Sigmoid colon (tissue), 7 donors: ENCODE data around the gene FANCE. TPM values are rescaled to one million over a fixed set of nuclear protein-coding genes. Genes with fewer than 3 reads are reported as not detected.

Experiments
- DNase-seq: peaks from one replicate; pipeline ENCODE4 v3.0.0-alpha.2; 2019
- H3K27ac ChIP-seq, 4 donors: fragments of 200-600 bp; sonication (generic); one replicate each; pipeline ENCODE4 v1.5.1; 2016 to 2019; ENCODE audit warnings: mild to moderate bottlenecking in 1 of 4
- H3K27me3 ChIP-seq, 3 donors: fragments of 200-600 bp; sonication (generic); one replicate each; pipeline ENCODE4 v1.5.1; 2019; ENCODE audit warnings: mild to moderate bottlenecking in 1 of 3
- H3K36me3 ChIP-seq, 4 donors: fragments of 200-600 bp; sonication (generic); one replicate each; pipeline ENCODE4 v1.5.1; 2016 to 2019
- H3K4me1 ChIP-seq, 4 donors: fragments of 200-600 bp; sonication (generic); one replicate each; pipeline ENCODE4 v1.5.1; 2017 to 2019
- H3K4me3 ChIP-seq, 4 donors: fragments of 200-600 bp; sonication (generic); one replicate each; pipeline ENCODE4 v1.5.1; 2017 to 2019; ENCODE audit warnings: mild to moderate bottlenecking in 2 of 4, moderate library complexity in 1 of 4
- H3K9me3 ChIP-seq, 4 donors: fragments of 200-600 bp in 3 of 4; sonication (generic) in 3 of 4; one replicate each; pipeline versions ENCODE4 v1.5.1 to v1.6.1; 2013 to 2019
- EP300 ChIP-seq, 4 donors: sonication (generic); formaldehyde crosslinking; IDR thresholded peaks; one replicate each; pipeline ENCODE4 v1.6.1; 2017; ENCODE audit warnings: antibody characterized with exemption in 4 of 4
- POLR2A ChIP-seq, 2 donors: fragments of 450-650 bp; IDR thresholded peaks; one replicate each; pipeline ENCODE4 v1.6.1; 2016; ENCODE audit warnings: antibody characterized with exemption in 2 of 2, mild to moderate bottlenecking in 2 of 2, moderate library complexity in 2 of 2
- POLR2AphosphoS5 ChIP-seq, 4 donors: sonication (generic); formaldehyde crosslinking; IDR thresholded peaks; one replicate each; pipeline ENCODE4 v1.6.1; 2017; ENCODE audit warnings: antibody characterized with exemption in 4 of 4
- WGBS, 2 donors: extraction: QIAGEN DNeasy Blood & Tissue Kit; methylation state at CpG; one replicate each; pipeline ENCODE4 v1.1.7; 2013; 5-methylcytosine and 5-hydroxymethylcytosine counted together
- intact Hi-C: fragments of 100-400 bp; cut with DNase I; formaldehyde crosslinking; loops from one replicate; pipeline ENCODE4 v1.15.1; 2023
- polyA plus RNA-seq, 3 donors: library from polyadenylated mRNA; stranded (reverse); fragments of 200-250 nt; gene quantifications; one replicate each; pipeline ENCODE4 v1.2.3, GENCODE V29; 2013
- total RNA-seq, 4 donors: library from RNA; depleted of rRNA; stranded (reverse); fragments of >200 nt; gene quantifications; one replicate each; pipeline ENCODE4 v1.1.0, GENCODE V29; 2016
- TF ChIP-seq, protein P1 (sequence below), 4 experiments: fragments of 450-650 bp in 3 of 4; fragments of 200-600 bp in 1 of 4; IDR thresholded peaks; one replicate each; pipeline ENCODE4 v1.5.1; 2016 to 2019; ENCODE audit warnings: antibody characterized with exemption in 4 of 4, mild to moderate bottlenecking in 3 of 4, moderate library complexity in 2 of 4
- donor health status: healthy with polysubstance abuse.
- donor health status: Bipolar disorder and iron deficiency.
- donor health status: healthy.

Gene FANCE
- total and polyA plus RNA-seq, 7 donors = 2.4 to 5.2 (median 3.6) TPM

GRCh38 chr6:35409245-35409644 lies 42.9 kb upstream of the FANCE start:
- Histone ChIP-seq H3K36me3 (peaks cover 0 to 27% (median 10%) of the 10 kb centered on the region in 4 donors), H3K27ac (no peak overlapping the region), H3K9me3 (no peaks in the 10 kb centered on the region), H3K4me1 (peaks cover 0 to under 1% (median under 1%) of the 10 kb centered on the region in 4 donors), H3K4me3 (no peak overlapping the region), H3K27me3 (no peaks in the 10 kb centered on the region)
- intact Hi-C loops = no loop called here
- 90 to 93% methylated on average over 5 of the region's 5 CpGs for WGBS, 2 donors
- TF ChIP-seq POLR2AphosphoS5 (IDR thresholded peaks at IDR 0.05) (no peak), EP300 (IDR thresholded peaks at IDR 0.05) (no peak), POLR2A (IDR thresholded peaks at IDR 0.05) (no peak)
- TF ChIP-seq, protein P1, sequence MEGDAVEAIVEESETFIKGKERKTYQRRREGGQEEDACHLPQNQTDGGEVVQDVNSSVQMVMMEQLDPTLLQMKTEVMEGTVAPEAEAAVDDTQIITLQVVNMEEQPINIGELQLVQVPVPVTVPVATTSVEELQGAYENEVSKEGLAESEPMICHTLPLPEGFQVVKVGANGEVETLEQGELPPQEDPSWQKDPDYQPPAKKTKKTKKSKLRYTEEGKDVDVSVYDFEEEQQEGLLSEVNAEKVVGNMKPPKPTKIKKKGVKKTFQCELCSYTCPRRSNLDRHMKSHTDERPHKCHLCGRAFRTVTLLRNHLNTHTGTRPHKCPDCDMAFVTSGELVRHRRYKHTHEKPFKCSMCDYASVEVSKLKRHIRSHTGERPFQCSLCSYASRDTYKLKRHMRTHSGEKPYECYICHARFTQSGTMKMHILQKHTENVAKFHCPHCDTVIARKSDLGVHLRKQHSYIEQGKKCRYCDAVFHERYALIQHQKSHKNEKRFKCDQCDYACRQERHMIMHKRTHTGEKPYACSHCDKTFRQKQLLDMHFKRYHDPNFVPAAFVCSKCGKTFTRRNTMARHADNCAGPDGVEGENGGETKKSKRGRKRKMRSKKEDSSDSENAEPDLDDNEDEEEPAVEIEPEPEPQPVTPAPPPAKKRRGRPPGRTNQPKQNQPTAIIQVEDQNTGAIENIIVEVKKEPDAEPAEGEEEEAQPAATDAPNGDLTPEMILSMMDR (IDR thresholded peaks at IDR 0.05) = no peak
- no peak for DNase-seq

DNA sequence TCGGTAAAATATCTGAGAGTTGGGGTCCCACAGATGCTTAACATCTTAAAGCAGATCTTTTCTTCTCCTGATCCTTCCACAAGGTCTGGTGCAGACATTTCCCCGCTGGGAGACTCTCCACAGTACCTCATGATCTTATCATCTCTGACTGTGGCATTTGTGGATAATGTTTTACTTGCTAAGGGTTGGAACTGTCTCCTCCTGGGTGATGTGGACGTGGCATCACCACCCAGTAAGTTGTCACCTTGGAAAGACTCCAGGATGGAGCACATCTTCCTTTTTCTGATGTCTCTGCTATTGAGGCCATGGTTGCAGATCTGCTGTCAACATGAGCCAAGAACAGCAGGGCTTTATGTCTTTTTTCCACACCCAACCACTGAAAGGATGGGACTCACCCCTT lies 42.0 kb upstream of the FANCE start:
- H3K4me3 ChIP-seq = no peak overlapping the region
- no peaks in the 10 kb centered on the region for H3K9me3 ChIP-seq
- H3K27me3 ChIP-seq = no peaks in the 10 kb centered on the region
- H3K4me1 ChIP-seq = peaks cover 0 to 9% (median 9%) of the 10 kb centered on the region in 4 donors
- no peak for TF ChIP-seq POLR2A (IDR thresholded peaks at IDR 0.05)
- no peak for TF ChIP-seq EP300 (IDR thresholded peaks at IDR 0.05)
- no peak for TF ChIP-seq POLR2AphosphoS5 (IDR thresholded peaks at IDR 0.05)
- TF ChIP-seq, protein P1 (IDR thresholded peaks at IDR 0.05) = no peak
- H3K27ac ChIP-seq = no peak overlapping the region
- peaks cover 0 to 31% (median 10%) of the 10 kb centered on the region in 4 donors for H3K36me3 ChIP-seq
- DNase-seq = no peak
- intact Hi-C loops = no loop called here
- WGBS, 2 donors = 65 to 66% methylated on average over 3 of the region's 3 CpGs

GRCh38 chr6:35411066-35411465 lies 41.1 kb upstream of the FANCE start:
- DNase-seq = no peak
- intact Hi-C loops = no loop called here
- TF ChIP-seq POLR2A (IDR thresholded peaks at IDR 0.05) (no peak), EP300 (IDR thresholded peaks at IDR 0.05) (no peak), POLR2AphosphoS5 (IDR thresholded peaks at IDR 0.05) (no peak)
- TF ChIP-seq, protein P1 (IDR thresholded peaks at IDR 0.05) = no peak

GRCh38 chr6:35412102-35412501 lies 40.0 kb upstream of the FANCE start:
- H3K4me1 ChIP-seq = peaks cover 0 to 14% (median 11%) of the 10 kb centered on the region in 4 donors
- DNase-seq = no peak
- no peak overlapping the region for H3K27ac ChIP-seq
- peaks cover 0 to 38% (median 10%) of the 10 kb centered on the region in 4 donors for H3K36me3 ChIP-seq
- WGBS, 2 donors = 91 to 95% methylated on average over 8 of the region's 8 CpGs
- no peak overlapping the region for H3K4me3 ChIP-seq
- no peak for TF ChIP-seq POLR2AphosphoS5 (IDR thresholded peaks at IDR 0.05)
- no peak for TF ChIP-seq EP300 (IDR thresholded peaks at IDR 0.05)
- TF ChIP-seq, protein P1 (IDR thresholded peaks at IDR 0.05) = no peak
- TF ChIP-seq POLR2A (IDR thresholded peaks at IDR 0.05) = no peak
- no peaks in the 10 kb centered on the region for H3K27me3 ChIP-seq
- intact Hi-C loops = no loop called here
- no peaks in the 10 kb centered on the region for H3K9me3 ChIP-seq

More at GRCh38 chr6:35411066-35411465, 41.1 kb upstream of the FANCE start:
- 59 to 87% methylated on average over 9 of the region's 9 CpGs for WGBS, 2 donors
- Histone ChIP-seq H3K36me3 (peaks cover 0 to 31% (median 10%) of the 10 kb centered on the region in 4 donors), H3K4me1 (peaks cover 0 to 14% (median 11%) of the 10 kb centered on the region in 4 donors), H3K4me3 (no peak overlapping the region), H3K9me3 (no peaks in the 10 kb centered on the region), H3K27ac (no peak overlapping the region), H3K27me3 (no peaks in the 10 kb centered on the region)

- Histone ChIP-seq H3K4me3 (no peak overlapping the region), H3K9me3 (no peaks in the 10 kb centered on the region), H3K4me1 (peaks cover 0 to 14% (median 11%) of the 10 kb centered on the region in 4 donors), H3K27ac (peak overlapping the region in 1 of 4 donors; percentile 58), H3K27me3 (no peaks in the 10 kb centered on the region), H3K36me3 (peaks cover 0 to 51% (median 10%) of the 10 kb centered on the region in 4 donors)
- DNase-seq = no peak
- TF ChIP-seq EP300 (IDR thresholded peaks at IDR 0.05) = no peak
- TF ChIP-seq POLR2AphosphoS5 (IDR thresholded peaks at IDR 0.05) = no peak
- WGBS, 2 donors = 92 to 95% methylated on average over 6 of the region's 6 CpGs
- intact Hi-C loops = loop anchor here (1.0 kb wide), 1 partner anchor 36 kb away; no protein-coding TSS in a partner anchor
These were observed 38.2 kb upstream of the FANCE start for GRCh38 chr6:35413911-35414310.
